Muscle of arm (tissue), 12 donors: Measurements from ENCODE around the gene PAFAH1B2. TPM values are rescaled to one million over a fixed set of nuclear protein-coding genes. Genes with fewer than 3 reads are reported as not detected.
"Not testable (repeated sequence)": the region's sequence is repeated elsewhere in the genome, so short reads cannot be mapped to it uniquely, and the experiment has no call there.

Experiments used
- DNase-seq: peaks from one replicate; pipeline ENCODE4 v3.0.0-alpha.2; 2013
- polyA plus RNA-seq, 12 donors: library from polyadenylated mRNA; unstranded; fragments of 120-200 nt; gene quantifications; one replicate each; pipeline ENCODE4 v1.2.1, GENCODE V29; 2013; ENCODE audit not compliant: insufficient read length in 12 of 12

PAFAH1B2 gene
- polyA plus RNA-seq, 12 donors = 45.3 to 201 (median 54.4) TPM

DNA sequence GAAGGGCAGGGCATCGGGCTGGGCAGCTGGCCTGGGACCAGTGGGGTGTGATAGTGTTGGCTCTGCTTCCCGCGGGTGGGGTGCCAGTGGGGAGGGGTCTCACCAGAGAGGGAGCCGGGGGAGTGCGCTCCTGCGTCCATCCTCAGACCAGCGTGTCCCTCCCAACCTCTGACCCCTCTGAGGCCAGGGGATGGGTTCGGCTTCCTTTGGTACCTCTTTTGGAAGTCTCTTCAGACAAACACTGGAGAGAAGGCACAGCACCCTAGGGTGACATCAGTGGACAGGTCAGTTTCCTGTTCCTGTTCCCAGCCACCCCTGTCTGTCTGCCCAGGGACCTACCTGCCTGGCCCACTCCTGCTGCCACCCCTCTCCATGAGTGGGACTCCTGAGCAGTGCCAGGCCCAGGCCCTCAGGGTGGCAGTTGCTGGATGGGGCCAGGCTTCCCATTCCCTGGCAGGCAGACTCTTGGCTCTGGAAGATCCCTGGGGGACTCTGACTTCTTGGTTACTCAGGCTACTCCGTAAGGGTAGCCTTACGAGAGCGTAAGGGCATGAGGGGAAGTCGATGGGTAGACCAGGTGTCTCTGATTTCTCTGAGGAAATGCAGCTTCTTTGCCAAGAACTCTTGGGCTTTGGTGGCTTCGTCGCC lies 57.7 kb downstream of the PAFAH1B2 start:
- no peak for DNase-seq

DNA sequence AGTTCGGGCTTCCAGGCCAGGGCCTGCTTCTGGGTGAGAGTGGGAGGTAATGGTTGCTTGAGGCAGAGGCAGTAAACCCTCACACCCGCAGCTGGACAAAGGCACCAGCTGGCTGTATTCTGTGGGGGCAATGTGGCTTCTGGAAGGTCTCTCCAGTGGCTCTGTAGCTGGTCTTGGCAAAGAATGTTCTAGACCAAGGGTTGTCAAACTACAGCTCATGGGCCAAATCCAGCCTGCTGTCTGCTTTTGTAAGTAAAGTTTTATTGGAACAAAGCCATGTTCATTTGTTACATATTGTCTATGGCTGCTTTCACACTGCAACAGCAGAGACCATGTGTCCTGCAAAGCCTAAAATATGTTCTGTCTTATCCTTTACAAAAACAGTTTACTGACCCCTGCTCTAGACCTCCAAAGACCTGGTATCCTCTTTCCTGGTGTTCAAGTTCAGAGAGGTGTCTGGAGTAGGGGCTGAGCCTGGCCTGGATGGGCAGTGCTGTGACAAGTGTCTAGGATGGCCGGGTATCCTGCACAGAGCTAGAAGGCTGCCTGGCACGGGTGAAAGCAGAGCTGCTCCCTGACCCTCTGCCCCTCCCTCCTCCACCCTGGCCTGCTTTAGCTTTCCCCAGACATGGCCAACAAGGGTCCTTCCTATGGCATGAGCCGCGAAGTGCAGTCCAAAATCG lies 58.4 kb downstream of the PAFAH1B2 start:
- DNase-seq = no peak

DNA sequence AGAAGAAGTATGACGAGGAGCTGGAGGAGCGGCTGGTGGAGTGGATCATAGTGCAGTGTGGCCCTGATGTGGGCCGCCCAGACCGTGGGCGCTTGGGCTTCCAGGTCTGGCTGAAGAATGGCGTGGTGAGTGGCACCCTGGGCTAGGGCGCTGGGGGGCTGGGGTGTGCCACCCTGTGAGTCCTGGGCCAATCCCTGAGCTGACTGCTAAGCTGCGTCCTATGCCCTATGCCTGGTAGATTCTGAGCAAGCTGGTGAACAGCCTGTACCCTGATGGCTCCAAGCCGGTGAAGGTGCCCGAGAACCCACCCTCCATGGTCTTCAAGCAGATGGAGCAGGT lies 59.0 kb downstream of the PAFAH1B2 start:
- DNase-seq = no peak

DNA sequence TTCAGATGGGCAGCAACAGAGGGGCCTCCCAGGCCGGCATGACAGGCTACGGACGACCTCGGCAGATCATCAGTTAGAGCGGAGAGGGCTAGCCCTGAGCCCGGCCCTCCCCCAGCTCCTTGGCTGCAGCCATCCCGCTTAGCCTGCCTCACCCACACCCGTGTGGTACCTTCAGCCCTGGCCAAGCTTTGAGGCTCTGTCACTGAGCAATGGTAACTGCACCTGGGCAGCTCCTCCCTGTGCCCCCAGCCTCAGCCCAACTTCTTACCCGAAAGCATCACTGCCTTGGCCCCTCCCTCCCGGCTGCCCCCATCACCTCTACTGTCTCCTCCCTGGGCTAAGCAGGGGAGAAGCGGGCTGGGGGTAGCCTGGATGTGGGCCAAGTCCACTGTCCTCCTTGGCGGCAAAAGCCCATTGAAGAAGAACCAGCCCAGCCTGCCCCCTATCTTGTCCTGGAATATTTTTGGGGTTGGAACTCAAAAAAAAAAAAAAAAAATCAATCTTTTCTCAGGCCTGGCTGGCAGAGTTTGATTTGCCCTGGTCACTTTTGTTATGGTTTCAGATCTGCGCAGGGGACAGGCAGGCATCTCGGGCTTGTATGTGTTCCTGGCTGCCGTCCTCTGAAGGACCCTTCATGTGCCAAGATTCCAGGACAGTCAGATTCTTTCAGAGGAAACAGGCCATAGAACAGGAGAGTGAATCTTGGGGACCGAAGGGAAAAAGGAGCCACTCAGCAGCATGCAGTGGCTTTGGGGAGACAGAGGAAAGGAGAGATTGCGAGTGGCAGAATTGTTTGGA lies 60.4 kb downstream of the PAFAH1B2 start:
- no peak for DNase-seq

DNA sequence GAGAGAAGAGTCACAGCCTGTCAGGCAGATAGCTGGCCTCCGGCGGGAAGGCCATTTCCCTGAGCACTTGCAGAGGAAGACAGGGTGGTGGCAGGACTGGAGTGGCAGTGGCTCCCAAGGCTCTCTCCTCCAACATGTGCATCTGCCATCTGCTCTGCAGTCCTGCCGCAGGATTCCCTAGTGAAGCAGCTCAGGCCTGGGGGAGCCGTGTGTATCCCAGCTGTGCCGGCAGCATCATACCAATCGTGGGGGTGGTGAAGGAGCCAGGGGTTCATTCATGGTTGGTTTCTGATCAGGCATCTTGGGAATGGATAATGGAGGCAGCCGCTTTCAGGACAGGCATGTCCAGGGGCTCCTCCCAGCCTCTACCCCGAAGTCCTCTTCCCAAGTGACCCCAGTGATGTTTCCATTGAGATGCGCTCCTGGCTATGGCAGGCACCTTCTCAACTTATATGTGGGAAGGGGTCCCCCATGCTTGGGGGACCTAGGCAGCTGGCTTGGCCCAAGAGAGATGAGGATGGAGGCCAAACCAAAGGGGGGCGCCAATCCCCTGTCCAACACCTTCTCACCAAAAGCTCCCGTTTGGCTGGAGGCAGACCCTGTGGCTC lies 61.2 kb downstream of the PAFAH1B2 start:
- no peak for DNase-seq

DNA sequence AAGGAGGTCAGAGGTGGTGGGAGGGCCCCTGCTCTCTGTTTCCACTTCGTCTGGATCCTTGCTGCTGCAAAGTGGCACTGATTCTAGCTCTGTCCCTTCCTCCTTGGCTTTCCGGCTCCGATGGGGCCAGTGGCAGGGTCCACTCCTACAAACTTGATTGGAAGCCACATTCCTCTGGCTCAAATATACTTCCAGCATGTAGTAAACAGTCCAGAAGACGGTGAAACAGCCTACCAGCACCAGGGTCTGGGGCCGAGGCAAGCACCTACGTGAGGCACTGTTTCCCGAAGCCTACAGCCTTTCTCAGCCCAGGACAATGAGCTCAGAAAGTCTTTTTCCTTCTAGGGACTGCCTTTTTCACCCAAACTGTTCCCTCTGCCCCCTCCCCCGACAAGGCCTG lies 62.0 kb downstream of the PAFAH1B2 start:
- DNase-seq = not testable (repeated sequence)

DNA sequence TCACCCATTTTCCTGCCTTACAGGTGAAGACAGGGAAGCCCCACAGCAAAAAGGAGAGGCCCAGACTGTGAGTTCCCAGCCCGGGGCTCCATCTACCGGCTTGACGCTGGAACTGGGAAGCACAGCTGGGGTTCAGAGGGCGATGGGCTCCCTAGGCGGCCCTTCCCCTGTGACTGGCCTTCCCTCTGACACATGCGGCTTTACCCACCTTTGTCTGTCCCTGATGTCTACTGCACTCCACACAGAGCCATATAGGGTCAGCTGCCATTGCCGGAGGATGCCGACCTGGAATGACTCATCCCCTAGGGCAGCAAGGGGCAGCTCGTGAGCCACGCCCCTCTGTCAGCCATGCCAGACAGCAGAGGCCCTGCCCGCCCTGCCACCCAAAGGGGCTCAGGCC lies 62.8 kb downstream of the PAFAH1B2 start:
- not testable (repeated sequence) for DNase-seq

DNA sequence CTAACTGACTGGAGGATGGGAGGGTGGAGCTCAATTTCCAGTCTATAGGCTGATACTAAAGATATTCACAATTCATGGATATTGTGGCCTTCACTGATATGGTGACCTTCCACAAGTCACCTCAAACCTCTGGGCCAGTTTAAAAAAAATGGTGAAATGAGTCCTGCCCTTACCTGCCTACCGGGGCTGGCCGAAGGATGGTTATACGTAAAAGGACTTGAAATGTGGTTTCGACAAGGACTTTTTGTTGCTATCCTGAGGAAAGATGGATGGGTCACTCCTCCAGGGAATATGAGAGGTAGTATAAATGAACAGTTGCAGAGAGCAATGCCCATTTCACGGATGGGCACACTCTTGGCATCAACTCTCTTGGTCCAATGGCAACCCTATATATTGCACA lies 63.4 kb downstream of the PAFAH1B2 start:
- DNase-seq = not testable (repeated sequence)

DNA sequence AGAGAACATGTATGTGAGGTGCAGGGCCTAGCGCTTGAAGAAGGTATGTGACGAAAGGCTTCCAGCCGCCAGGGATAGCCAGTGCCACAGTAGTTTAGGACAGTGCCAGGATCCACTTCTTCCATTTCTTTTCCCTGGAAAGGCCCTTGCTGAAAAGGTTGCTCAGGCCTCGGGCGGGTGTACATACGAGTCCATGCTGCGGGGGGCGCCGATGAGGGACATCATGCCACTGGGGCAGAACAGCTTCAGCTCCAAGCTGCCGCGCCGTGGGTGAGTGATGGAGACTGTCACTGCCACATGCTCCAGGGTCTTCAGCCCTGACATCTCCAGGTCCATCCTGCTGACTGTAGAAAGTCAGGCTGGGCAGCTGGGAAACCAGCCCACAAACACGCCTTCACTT lies 64.6 kb downstream of the PAFAH1B2 start:
- DNase-seq = not testable (repeated sequence)

DNA sequence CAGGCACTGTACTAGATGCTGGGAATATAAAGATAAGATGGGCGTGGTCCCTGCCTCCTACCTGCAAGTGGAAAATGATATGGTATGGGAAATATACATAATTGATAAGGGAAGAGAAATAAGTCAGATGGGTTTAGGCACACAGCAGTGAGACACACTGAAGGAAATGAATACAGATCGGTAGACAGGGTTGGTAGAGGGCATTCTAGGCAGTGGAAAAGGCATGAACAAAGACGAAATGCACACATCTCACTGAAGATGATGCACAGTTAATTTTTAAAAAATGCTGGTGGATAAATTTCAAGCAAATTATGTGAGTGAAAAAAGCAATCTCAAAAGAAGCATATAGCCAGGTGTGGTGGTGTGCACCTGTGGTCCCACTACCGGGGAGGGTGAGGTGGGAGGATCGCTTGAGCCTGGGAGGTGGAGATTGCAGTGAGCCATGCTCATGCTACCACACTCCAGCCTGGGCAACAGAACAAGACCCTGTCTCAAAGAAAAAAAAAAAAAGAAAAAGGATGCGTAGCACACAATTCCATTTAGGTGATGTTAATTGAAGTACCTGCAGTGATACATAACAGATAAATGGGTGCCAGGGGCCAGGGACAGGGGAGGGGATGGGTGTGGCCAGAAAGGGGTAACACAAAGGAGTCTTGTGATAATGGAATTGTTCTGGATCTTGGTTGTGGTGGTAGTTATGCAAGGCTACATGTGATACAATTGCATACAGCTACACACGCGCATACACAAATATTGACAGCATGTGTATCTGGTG lies 65.5 kb downstream of the PAFAH1B2 start:
- not testable (repeated sequence) for DNase-seq

DNA sequence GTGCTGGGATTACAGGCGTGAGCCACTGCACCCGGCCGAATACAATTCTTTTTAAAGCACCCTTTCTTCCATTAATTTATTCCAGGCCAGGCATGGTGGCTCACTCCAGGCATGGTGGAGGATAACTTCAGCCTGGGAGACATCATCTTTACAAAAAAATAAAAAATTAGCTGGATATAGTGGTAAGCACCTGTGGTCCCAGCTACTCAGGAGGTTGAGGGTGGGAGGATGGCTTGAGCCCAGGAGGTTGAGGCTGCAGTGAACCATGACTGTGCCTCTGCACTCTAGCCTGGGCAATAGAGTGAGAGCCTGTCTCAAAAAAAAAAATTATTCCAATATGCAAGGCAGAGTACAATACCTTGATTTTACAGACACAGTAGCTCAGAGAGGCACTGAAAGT lies 66.5 kb downstream of the PAFAH1B2 start:
- DNase-seq = no peak

DNA sequence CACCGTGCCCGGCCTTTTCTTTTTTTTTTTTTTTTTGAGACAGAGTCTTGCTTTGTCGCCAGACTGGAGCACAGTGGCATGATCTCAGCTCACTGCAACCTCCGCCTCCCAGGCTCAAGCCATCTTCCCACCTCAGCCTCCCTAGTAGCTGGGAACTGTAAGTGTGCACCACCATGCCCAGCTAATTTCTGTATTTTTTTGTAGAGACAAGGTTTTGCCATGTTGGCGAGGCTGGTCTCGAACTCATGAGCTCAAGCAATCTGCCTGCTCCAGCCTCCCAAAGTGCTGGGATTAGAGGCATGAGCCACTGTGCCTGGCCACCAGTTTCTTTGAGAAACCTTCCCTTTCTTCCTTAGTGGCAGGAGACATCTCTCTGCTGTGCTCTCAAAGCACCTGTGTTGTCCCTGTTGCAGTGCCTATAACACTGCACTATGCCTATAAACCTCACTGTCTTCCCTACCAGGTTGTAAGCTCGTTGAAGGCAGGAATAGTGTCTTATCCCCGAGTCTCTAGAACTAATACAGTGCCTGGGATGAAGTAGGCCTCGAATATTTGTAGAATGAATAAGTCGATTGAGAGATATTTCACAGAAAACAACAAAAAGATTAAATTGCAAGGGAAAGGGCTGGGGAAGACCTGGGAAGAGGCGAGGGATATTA lies 68.7 kb downstream of the PAFAH1B2 start:
- no peak for DNase-seq

DNA sequence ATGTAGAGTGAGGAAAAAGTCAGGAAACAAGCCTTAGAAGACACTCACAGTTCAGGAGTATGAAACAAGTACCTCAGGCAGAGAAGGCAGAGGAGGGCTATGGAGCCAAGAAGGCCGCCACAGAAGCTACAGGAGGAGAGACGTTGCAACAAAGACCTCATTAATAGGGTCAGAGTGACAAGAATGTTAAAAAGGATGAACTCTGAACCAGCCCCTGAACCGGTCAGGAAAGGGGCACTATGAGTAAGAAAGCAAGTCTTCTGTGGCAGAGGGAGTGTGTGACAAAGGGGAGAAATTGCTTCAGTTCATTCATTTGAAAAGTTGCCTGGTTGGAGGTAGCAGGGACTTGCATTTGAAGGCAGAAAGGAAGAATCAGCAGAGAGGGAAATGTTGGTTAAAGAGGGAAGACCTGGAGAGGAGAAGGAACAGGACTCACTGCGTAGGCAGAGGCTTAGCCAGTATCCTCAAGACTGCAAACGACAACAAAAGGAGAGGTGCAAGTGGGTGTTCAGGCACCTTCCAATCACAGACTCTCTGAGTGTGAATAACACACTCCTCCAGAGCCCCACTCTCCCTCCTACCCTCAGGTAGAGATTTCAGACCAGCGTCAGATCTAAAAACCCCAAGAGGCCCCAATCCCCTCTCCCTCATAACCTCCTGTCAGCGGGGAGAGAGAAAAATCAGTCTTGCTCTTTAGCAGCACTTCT lies 70.5 kb downstream of the PAFAH1B2 start:
- no peak for DNase-seq

DNA sequence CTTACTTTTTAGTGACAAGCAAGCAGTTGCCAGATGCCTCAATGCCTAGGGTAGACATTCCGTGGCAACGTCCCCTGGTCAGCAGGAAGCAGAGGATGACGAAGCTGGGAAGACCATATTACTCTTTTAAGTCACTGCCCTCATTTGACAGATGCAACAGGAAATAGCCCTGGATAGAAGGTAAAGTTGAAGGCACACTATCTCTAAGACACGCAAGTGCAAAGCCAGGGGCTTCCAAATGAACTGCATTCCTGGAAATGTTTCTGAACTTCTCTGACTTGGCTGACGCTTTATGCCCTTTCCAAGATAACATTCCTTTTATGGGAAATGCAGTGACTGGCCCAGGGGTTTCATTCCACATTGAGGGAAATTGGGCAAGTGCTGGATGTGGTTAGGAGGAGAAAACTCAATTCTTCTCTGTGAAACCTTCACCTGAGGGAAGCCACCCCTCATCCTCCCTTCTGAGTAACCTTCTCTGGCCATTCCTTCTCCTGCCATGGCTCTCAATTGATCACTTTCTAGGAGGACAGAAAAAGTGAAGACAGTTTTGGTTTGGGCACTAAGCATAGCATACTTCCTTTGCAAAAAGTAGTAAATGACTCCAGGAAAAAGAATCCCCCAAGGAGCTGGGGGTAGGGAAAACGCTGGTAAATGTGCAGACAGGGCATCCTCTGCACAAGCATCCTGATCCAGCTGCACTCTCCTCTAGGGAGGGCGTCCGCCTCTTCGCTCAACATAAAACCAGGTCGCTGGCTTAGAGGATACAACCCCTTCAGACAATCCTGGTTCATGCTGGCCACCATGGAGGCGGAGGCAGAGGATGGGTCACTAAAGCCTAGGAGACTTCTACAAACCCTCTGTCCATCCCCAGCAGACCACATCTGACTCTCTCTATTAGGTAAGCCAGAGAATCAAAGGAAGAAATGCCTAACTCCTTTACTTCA lies 73.3 kb downstream of the PAFAH1B2 start:
- no peak for DNase-seq

DNA sequence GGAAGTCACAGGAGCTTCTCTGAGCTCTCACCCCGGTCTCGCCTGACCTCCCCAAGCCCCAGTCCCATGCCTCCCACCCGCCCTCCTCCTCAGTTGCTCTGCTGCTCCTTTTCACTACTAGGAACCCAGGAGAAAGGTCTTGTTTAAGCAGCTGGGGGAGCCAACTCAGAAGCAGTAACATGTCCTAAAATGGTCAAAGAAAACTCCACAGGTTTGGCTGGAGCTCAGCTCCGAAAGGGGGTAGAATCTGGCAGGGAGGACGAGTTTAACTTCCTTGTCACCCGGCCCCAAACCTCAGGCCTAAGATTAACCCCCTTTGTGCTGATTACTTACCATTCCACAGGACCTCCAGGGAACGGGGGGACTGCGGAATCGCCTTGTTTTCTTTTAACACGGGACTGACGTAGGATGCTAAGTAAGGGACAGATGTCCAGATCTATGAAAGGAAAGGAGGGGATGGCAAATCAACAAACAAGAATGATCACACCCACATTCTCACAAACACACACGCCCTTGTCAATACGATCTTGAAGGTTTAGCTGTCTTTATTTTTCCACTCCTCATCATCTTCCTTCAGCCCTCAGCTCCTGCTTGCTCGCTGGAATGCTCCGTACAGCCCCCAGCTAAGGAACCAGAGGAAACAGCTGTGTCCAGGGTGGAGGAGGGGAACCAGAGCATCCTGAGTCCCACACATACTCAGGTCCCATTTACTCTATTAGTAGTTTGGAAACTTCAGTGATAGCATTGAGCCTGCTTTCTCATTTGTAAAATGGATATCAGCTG lies 74.2 kb downstream of the PAFAH1B2 start:
- DNase-seq = no peak

DNA sequence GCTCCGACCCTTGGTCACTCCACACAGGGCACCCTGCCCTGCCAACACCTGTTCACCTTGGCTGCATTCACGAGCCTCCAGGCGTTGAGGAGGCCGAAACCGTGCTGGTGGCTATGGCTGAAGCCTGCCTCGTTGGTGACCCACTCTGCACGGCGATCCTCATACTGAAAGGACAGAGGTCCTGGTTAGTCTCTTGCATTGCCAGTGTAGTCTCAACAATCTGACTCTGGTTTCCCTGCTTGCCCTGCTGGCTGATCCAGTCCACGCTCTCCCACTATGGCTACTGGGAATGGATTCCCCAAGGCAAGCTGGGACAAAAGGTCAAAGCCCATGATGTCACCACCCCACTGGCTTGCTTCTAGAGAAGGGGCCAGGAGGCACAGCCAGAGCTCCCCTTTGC lies 74.9 kb downstream of the PAFAH1B2 start:
- no peak for DNase-seq

DNA sequence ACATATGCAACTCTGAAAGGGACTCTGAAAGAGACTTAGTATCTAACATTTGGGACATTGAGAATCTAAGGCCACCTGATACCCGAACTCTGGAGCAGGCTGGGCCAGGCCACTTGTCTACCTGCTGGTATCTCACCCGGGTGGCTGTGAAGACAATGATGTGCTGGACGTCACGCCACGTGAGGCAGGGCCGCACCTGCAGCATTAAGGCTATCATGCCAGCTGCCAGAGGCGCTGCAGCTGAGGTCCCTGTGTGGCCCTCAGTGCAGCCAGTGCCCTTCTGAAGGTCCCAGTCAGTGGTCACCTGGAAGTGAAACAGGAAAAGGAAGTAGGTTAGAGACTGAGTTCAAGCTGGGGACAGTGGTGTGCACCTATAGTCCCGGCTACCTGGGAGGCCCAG lies 75.4 kb downstream of the PAFAH1B2 start:
- no peak for DNase-seq

DNA sequence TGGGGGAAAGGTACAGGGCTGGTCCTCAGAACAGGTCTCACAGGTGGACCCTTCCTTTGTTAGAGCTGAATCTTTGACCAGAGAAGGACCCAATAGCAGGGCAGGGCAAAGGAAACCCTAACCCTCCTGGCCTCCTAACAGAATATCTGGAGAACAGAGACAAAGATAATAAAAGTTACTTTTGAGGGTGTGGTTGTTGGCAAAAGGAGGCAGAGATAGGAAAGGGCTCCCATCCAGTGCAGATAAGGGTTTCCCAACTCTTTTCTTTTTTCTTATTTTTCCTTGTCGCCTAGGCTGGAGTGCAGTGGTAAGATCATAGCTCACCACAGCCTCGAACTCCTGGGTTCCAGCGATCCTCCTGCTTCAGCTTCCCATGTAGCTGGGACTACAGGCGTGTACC lies 75.9 kb downstream of the PAFAH1B2 start:
- DNase-seq = no peak

DNA sequence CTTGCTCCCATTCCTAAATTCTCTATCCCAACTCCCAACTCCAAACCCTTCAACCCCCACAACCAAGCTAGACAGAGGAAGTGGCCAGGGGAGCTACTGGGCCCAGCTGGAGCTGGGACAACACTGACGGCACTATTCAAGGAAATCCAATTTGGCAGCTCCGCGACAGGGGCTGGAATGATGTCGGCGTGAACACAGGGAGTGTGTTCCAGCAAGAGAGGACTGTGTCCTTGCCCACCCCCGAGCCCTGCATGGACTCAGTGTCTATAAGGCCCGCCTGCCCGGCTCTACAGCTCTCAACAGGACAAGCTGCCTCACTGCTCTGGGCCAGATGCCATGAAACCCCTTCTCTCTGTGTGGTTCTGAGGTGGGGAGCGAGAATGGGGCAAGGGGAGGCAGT lies 76.5 kb downstream of the PAFAH1B2 start:
- peak; percentile 76 for DNase-seq
